Testis (tissue), 2 donors: ENCODE measurements around the gene HS3ST3A1.

ENCODE experiments used
- POLR2A ChIP-seq: fragments of 450-650 bp; IDR thresholded peaks from one replicate; pipeline ENCODE4 v1.6.1; 2017; ENCODE audit warnings: antibody characterized with exemption, mild to moderate bottlenecking, moderate library complexity
- TF ChIP-seq, protein P1 (sequence below), 3 experiments: fragments of 450-650 bp in 2 of 3; fragments of 200-600 bp in 1 of 3; sonication (generic) in 1 of 3; IDR thresholded peaks; one replicate each; pipeline ENCODE4 v1.5.1; 2016 to 2019; ENCODE audit warnings: antibody characterized with exemption in 3 of 3, mild to moderate bottlenecking in 2 of 3, moderate library complexity in 1 of 3

DNA sequence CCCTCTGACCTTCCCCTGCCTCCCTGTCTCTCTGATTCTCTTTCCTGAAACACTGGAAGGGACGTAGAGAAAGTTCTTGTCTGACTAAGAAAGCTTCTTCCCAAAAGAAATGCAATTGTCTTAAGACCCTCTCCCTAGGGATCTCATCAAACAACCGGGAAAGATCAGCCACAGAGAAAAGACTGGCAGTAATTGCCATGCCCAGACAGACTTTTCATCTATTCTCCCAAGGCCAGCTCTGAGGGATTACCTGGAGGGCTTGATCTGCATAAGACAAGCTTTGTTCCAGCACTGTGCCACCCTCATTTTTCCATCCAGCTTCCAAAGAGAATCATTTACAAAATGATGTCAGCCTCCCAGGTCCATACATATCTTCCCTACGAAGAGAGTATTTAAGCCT lies 38.8 kb upstream of the HS3ST3A1 start:
- TF ChIP-seq, protein P1, sequence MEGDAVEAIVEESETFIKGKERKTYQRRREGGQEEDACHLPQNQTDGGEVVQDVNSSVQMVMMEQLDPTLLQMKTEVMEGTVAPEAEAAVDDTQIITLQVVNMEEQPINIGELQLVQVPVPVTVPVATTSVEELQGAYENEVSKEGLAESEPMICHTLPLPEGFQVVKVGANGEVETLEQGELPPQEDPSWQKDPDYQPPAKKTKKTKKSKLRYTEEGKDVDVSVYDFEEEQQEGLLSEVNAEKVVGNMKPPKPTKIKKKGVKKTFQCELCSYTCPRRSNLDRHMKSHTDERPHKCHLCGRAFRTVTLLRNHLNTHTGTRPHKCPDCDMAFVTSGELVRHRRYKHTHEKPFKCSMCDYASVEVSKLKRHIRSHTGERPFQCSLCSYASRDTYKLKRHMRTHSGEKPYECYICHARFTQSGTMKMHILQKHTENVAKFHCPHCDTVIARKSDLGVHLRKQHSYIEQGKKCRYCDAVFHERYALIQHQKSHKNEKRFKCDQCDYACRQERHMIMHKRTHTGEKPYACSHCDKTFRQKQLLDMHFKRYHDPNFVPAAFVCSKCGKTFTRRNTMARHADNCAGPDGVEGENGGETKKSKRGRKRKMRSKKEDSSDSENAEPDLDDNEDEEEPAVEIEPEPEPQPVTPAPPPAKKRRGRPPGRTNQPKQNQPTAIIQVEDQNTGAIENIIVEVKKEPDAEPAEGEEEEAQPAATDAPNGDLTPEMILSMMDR (IDR thresholded peaks at IDR 0.05) = no peak
- no peak for TF ChIP-seq POLR2A
